ENCODE measurements around the gene PEMT.

The PEMT gene

GRCh38 chr17:17540935-17541639, 50.4 kb downstream of the PEMT start:
- TF ChIP-seq GATA3 (IDR thresholded peaks at IDR 0.05; ENCODE audit: low read depth, low read length) (no peak), GATA2 (IDR thresholded peaks at IDR 0.05; ENCODE audit: low read depth, low read length) (no peak)

DNA sequence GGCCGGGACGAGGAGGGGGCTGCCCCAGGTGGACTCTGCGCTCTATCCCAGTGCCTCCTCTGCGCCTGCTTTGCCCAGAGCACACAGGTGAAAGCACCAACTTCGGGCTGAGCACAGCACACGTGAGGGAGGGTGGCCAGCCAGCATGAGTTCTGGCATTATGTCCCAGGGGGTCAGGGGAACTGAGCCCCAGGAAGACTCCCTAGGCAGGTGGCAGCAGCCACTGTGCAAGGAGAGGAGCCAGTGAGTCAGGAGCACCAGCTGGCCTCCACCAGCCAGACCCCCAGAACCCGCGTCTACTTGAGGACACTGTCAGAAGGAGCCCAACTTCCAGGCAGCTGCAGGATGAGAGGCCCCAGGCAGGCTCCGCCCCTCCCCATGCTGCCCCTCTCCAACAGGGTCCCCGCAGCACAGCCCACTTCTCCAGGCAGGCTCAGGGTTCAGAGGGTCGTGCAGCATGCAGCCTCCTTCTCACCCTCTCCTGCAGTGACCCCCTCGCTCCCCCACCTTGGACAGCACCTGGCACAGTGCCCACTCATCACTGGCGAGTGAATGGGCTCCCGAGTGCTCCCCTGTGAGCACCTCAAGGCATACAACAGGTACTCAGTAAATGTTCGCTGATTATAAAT, 51.1 kb downstream of the PEMT start:
- TF ChIP-seq GATA2 (IDR thresholded peaks at IDR 0.05; ENCODE audit: low read depth, low read length): no peak
- TF ChIP-seq GATA3 (IDR thresholded peaks at IDR 0.05; ENCODE audit: low read depth, low read length): no peak

- TF ChIP-seq GATA3 (IDR thresholded peaks at IDR 0.05; ENCODE audit: low read depth, low read length): no peak
- no peak for TF ChIP-seq GATA2 (IDR thresholded peaks at IDR 0.05; ENCODE audit: low read depth, low read length)
Measured at GRCh38 chr17:17539591-17539990, 51.9 kb downstream of the PEMT start.

- TF ChIP-seq GATA2 (IDR thresholded peaks at IDR 0.05; ENCODE audit: low read depth, low read length): no peak
- no peak for TF ChIP-seq GATA3 (IDR thresholded peaks at IDR 0.05; ENCODE audit: low read depth, low read length)
Measured at GRCh38 chr17:17538417-17539391, 52.8 kb downstream of the PEMT start.

- TF ChIP-seq GATA3 (IDR thresholded peaks at IDR 0.05; ENCODE audit: low read depth, low read length) (no peak), GATA2 (IDR thresholded peaks at IDR 0.05; ENCODE audit: low read depth, low read length) (no peak)
Measured at GRCh38 chr17:17537311-17538099, 54.0 kb downstream of the PEMT start.

DNA sequence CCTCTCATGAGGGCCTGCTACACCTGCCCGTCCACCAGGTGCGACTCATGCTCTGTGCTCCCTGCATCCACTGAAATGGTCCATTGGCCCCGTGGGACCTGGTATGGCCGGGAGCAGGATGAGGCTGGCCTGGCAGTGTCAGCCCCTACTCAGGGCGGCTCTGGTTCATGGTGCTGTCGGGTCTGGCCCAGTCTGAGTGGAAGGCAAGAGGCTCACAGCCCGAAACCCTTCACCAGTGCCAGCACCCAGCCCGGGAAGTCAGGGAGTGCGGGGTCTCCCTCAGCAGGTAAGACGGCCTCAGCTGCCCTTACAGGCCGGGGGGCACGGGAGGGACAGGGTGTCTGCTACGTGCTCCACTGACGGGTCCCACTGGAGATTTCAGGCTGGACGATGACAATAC, 54.8 kb downstream of the PEMT start:
- TF ChIP-seq GATA2 (IDR thresholded peaks at IDR 0.05; ENCODE audit: low read depth, low read length) (no peak), GATA3 (IDR thresholded peaks at IDR 0.05; ENCODE audit: low read depth, low read length) (no peak)

GRCh38 chr17:17535957-17536356, 55.6 kb downstream of the PEMT start:
- TF ChIP-seq GATA2 (IDR thresholded peaks at IDR 0.05; ENCODE audit: low read depth, low read length) (no peak), GATA3 (IDR thresholded peaks at IDR 0.05; ENCODE audit: low read depth, low read length) (no peak)

DNA sequence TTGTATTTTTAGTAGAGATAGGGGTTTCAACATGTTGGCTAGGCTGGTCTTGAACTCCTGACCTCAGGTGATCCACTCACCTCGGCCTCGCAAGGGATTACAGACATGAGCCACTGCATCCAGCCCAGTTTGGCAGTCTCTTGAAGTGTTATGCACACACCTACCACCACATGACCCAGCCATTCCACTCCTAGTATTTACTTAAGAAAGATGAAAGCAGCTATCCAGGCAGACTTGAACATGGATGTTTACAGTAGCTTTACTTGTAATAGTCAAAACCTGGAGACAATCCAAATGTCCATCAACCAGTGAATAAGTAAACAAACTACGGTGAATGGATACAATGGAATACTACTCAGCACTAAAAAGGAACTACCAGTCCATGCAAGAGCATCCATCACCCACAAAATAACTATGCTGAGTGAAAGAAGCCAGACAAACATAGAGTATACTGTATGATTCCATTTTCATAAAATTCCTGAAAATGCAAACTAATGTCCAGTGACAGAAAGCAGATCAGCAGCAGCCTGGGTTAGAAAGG, 57.5 kb downstream of the PEMT start:
- TF ChIP-seq GATA3 (IDR thresholded peaks at IDR 0.05; ENCODE audit: low read depth, low read length): no peak
- no peak for TF ChIP-seq GATA2 (IDR thresholded peaks at IDR 0.05; ENCODE audit: low read depth, low read length)

DNA sequence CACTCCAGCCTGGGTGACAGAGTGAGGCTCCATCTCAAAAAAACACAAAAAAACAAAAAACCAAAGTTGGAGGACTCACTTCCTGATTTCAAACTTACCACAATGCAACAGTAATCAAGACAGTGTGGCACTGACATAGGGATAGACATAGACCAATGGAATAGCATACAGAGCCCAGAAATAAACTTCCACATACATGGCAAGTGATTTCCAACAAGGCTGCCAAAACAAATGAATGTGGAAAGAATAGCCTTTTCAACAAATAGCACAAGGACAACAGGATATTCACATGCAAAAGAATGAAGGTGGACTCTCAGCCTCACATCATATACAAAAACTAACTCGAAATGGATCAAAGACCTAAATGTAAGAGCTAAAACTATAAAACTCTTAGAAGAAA, 58.5 kb downstream of the PEMT start:
- TF ChIP-seq GATA3 (IDR thresholded peaks at IDR 0.05; ENCODE audit: low read depth, low read length): no peak
- TF ChIP-seq GATA2 (IDR thresholded peaks at IDR 0.05; ENCODE audit: low read depth, low read length): no peak

GRCh38 chr17:17531156-17531555, 60.4 kb downstream of the PEMT start:
- TF ChIP-seq GATA2 (IDR thresholded peaks at IDR 0.05; ENCODE audit: low read depth, low read length): no peak
- TF ChIP-seq GATA3 (IDR thresholded peaks at IDR 0.05; ENCODE audit: low read depth, low read length): no peak

DNA sequence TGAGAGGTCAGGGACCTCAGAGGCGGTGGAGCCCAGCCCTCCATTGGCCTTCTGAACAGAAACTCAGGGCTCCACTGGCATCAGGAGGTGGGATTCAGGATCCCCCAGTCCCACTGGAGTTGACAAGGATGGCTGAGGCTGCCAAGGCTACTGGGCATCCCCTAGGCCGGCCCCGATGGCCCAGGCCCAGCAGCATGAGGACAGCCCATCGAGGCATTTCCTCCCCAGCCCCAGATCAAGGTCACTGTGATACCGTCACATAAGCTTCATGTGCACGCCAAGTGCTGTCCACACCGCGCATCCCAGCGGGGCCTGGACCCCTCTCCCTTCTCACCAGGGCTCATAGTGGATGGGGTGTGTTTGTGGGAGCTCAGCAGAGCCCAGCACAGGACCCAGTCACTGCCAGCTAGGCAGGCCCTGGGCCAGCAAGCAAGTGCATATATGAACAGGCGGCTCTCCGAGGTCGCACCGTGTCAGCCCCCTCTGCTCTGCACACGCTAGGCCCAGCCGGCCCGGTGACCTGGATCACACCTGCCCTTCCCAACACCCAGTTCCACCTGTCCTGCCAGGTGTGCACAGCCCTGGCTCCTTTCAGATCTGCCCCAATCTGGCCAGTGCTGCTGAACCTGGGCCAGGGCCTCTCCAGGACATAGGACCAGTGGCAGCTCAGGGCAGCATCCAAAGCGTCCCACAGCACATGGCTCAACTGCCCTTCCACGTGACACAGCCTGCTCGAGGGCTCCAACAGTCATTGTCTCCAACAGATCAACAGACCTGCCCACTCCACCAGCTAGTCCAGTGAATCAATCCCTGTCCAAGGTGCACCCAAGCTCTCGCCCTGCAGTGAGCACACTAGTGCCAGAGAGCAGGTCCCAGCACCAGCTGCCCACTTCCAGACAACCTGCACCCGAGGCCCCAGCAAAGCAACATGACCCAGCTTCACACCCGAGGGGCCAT, 62.5 kb downstream of the PEMT start:
- TF ChIP-seq GATA3 (IDR thresholded peaks at IDR 0.05; ENCODE audit: low read depth, low read length) (no peak), GATA2 (IDR thresholded peaks at IDR 0.05; ENCODE audit: low read depth, low read length) (no peak)

DNA sequence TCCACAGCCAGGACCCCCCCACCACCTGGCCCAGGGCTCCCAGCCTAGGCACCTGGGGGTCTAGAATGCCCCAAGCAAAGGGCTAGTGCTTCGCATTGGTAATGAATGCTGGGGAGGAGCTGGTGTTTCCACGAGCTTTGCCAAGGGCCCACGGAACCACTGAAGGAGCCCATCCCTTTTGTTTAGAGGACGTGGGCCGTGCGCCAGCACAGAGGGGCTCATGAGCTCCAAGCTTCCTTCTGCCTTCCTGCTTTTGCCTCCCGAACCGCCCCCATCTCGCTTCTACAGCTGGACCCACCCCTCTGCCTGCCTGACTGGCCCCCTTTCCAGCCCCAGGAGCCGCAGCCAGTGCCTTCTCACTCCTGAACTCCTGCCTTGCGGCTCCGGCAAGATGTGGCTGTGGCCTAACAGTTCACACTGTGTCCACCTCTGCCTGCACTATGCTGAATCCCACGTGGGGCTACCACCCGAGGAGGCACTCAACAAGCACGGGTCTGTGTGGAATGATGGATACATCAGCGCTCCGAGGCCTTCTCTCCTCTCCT, 63.5 kb downstream of the PEMT start:
- no peak for TF ChIP-seq GATA3 (IDR thresholded peaks at IDR 0.05; ENCODE audit: low read depth, low read length)
- TF ChIP-seq GATA2 (IDR thresholded peaks at IDR 0.05; ENCODE audit: low read depth, low read length): no peak
